Neural cell (in vitro differentiated cells): ENCODE results near the gene HACE1. TPM values are rescaled to one million over a fixed set of nuclear protein-coding genes. Genes with fewer than 3 reads are reported as not detected.

Experiments used
- H2AFZ ChIP-seq: fragments of 200-600, 300-800 bp; sonication (generic), shearing (Covaris generic); 2 replicates; pipeline ENCODE4 v1.6.0; 2014; ENCODE audit warnings: low read depth, mild to moderate bottlenecking, antibody characterized with exemption, low read length, moderate library complexity
- H3F3A ChIP-seq: fragments of 200-600 bp; shearing (Covaris generic); 2 replicates; pipeline ENCODE4 v1.6.1; 2016; ENCODE audit warnings: mild to moderate bottlenecking, moderate library complexity, mixed read lengths, antibody characterized with exemption, low read length; ENCODE audit not compliant: insufficient read depth, poor library complexity, severe bottlenecking
- H3K27ac ChIP-seq: fragments of 200-600, 300-800 bp; sonication (generic), shearing (Covaris generic); 2 replicates; pipeline ENCODE4 v1.5.1; 2014; ENCODE audit warnings: mild to moderate bottlenecking, low read length, moderate library complexity
- H3K27me3 ChIP-seq: fragments of 300-800, 200-600 bp; sonication (generic), shearing (Covaris generic); 2 replicates; pipeline ENCODE4 v1.6.0; 2014; ENCODE audit warnings: mild to moderate bottlenecking, low read depth, low read length, moderate library complexity; ENCODE audit not compliant: insufficient read depth
- H3K36me3 ChIP-seq: fragments of 300-800, 200-600 bp; sonication (generic), shearing (Covaris generic); 2 replicates; pipeline ENCODE4 v1.5.1; 2014; ENCODE audit warnings: mild to moderate bottlenecking, antibody characterized with exemption, low read length, moderate library complexity; ENCODE audit not compliant: insufficient read depth
- H3K4me2 ChIP-seq: fragments of 300-800, 200-600 bp; sonication (generic), shearing (Covaris generic); 2 replicates; pipeline ENCODE4 v1.6.0; 2014; ENCODE audit warnings: mild to moderate bottlenecking, low read length
- H3K4me3 ChIP-seq: fragments of 300-800, 200-600 bp; sonication (generic), shearing (Covaris generic); 2 replicates; pipeline ENCODE4 v1.5.1; 2014; ENCODE audit warnings: mild to moderate bottlenecking, low read length, moderate library complexity
- H3K79me2 ChIP-seq: fragments of 200-600 bp; shearing (Covaris generic); replicated peaks from 2 replicates; pipeline ENCODE4 v1.6.0; 2014; ENCODE audit warnings: mild to moderate bottlenecking, low read length, moderate library complexity; ENCODE audit not compliant: insufficient read depth
- H3K9ac ChIP-seq: fragments of 300-800, 200-600 bp; sonication (generic), shearing (Covaris generic); 2 replicates; pipeline ENCODE4 v1.6.1; 2016; ENCODE audit warnings: mild to moderate bottlenecking, low read length, mixed read lengths
- H3K9me2 ChIP-seq: fragments of 200-600 bp; shearing (Covaris generic); 2 replicates; pipeline ENCODE4 v1.6.1; 2016; ENCODE audit warnings: mild to moderate bottlenecking, low read length, mixed read lengths; ENCODE audit not compliant: insufficient read depth
- H3K9me3 ChIP-seq: fragments of 200-600, 300-800 bp; sonication (generic), shearing (Covaris generic); 2 replicates; pipeline ENCODE4 v1.6.1; 2016; ENCODE audit warnings: mild to moderate bottlenecking, mixed run types, low read length, moderate library complexity, mixed read lengths
- H4K20me1 ChIP-seq: fragments of 200-600 bp; shearing (Covaris generic); 2 replicates; pipeline ENCODE4 v1.6.1; 2016; ENCODE audit warnings: mild to moderate bottlenecking, mixed run types; ENCODE audit not compliant: insufficient read depth
- EP300 ChIP-seq: fragments of 450-650 bp; conservative IDR thresholded peaks from 2 replicates; pipeline ENCODE4 v1.6.1; 2014; ENCODE audit warnings: antibody characterized with exemption, mild to moderate bottlenecking, moderate library complexity; ENCODE audit not compliant: poor library complexity, severe bottlenecking
- EZH2 ChIP-seq: fragments of 200-600, 300-800 bp; shearing (Covaris generic), sonication (generic); IDR thresholded peaks from 2 replicates; pipeline ENCODE4 v1.6.1; 2014; ENCODE audit warnings: antibody characterized with exemption, low read length, borderline replicate concordance, mild to moderate bottlenecking; ENCODE audit not compliant: insufficient read depth, poor library complexity, severe bottlenecking
- MXI1 ChIP-seq: fragments of 450-650 bp; conservative IDR thresholded peaks from 2 replicates; pipeline ENCODE4 v1.6.1; 2014; ENCODE audit warnings: antibody characterized with exemption, mild to moderate bottlenecking; ENCODE audit not compliant: poor library complexity, severe bottlenecking
- POLR2AphosphoS5 ChIP-seq: IDR thresholded peaks from 2 replicates; pipeline ENCODE4 v1.6.1; 2012
- RAD21 ChIP-seq: fragments of 450-650 bp; conservative IDR thresholded peaks from 2 replicates; pipeline ENCODE4 v1.6.1; 2014; ENCODE audit warnings: antibody characterized with exemption, mild to moderate bottlenecking, moderate library complexity
- SMC3 ChIP-seq: fragments of 450-650 bp; conservative IDR thresholded peaks from 2 replicates; pipeline ENCODE4 v1.6.1; 2014; ENCODE audit warnings: antibody characterized with exemption, mild to moderate bottlenecking, moderate library complexity; ENCODE audit not compliant: poor library complexity
- TAF1 ChIP-seq: IDR thresholded peaks from 2 replicates; pipeline ENCODE4 v1.6.1; 2012; ENCODE audit warnings: low read depth
- polyA plus RNA-seq: library from polyadenylated mRNA; depleted of rRNA; stranded (reverse); fragments of >200 nt; gene quantifications from 2 replicates; pipeline ENCODE4 v1.2.3, GENCODE V29; 2014
- TF ChIP-seq, protein P1 (sequence below): fragments of 450-650 bp; IDR thresholded peaks from 2 replicates; pipeline ENCODE4 v1.5.1; 2014; ENCODE audit warnings: antibody characterized with exemption, mild to moderate bottlenecking, moderate library complexity; ENCODE audit not compliant: poor library complexity, severe bottlenecking
- TF ChIP-seq, protein P2 (sequence below): IDR thresholded peaks from 2 replicates; pipeline ENCODE4 v1.6.1; 2012; ENCODE audit warnings: borderline replicate concordance

HACE1 gene
- polyA plus RNA-seq, 1 donor from 2014 or later = 70.6 TPM

DNA sequence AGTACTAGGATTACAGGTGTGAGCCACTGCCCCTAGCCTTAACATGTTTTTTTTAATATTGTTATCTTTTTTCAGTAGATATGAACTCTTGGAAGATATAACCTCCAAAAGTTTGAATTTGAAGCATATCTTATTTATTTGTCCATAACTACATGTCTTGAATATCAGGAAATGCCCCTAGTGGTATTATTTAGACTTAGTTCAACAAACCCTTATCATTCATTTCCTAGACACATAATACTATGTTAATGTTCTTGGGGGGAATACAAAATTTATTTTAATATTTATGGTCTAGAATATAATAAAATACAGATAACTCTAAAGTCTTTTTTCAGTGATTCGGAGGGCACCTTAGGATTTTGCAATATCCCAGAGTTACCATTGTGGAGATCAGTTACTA is 160.7 kb downstream of the HACE1 start:
- Histone ChIP-seq H3K9me3 (no peaks in the 10 kb centered on the region), H3K27me3 (no peaks in the 10 kb centered on the region), H3K4me2 (no peak overlapping the region)

DNA sequence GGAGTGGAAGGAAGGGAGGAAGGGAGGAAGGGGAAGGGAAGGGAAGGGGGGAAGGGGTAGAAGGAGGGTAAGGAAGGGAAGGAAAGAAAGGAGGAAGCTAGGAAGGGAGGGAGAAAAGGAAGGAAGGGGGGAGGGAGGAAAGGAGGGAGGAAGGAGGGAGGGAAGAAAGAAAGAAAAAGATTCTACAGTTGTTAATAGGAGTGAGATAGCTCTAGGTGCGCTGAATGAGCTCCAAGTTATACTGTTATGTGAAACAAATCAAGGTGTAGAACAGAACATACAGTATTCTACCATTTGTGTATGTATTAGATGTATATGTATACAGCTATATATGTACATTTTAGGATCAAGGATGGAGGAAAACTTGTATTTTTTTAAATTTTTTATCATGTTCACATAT is 167.7 kb downstream of the HACE1 start:
- no peaks in the 10 kb centered on the region for H3K27me3 ChIP-seq
- no peak overlapping the region for H3K9ac ChIP-seq
- no peaks in the 10 kb centered on the region for H3K9me2 ChIP-seq
- no peaks in the 10 kb centered on the region for H3K36me3 ChIP-seq
- H2AFZ ChIP-seq = no peak overlapping the region
- H4K20me1 ChIP-seq = no peaks in the 10 kb centered on the region
- no peaks in the 10 kb centered on the region for H3K9me3 ChIP-seq
- no peak overlapping the region for H3K27ac ChIP-seq
- H3K4me2 ChIP-seq = no peak overlapping the region
- H3K4me3 ChIP-seq = no peak overlapping the region
- no peaks in the 10 kb centered on the region for H3K79me2 ChIP-seq
- TF ChIP-seq, protein P1, sequence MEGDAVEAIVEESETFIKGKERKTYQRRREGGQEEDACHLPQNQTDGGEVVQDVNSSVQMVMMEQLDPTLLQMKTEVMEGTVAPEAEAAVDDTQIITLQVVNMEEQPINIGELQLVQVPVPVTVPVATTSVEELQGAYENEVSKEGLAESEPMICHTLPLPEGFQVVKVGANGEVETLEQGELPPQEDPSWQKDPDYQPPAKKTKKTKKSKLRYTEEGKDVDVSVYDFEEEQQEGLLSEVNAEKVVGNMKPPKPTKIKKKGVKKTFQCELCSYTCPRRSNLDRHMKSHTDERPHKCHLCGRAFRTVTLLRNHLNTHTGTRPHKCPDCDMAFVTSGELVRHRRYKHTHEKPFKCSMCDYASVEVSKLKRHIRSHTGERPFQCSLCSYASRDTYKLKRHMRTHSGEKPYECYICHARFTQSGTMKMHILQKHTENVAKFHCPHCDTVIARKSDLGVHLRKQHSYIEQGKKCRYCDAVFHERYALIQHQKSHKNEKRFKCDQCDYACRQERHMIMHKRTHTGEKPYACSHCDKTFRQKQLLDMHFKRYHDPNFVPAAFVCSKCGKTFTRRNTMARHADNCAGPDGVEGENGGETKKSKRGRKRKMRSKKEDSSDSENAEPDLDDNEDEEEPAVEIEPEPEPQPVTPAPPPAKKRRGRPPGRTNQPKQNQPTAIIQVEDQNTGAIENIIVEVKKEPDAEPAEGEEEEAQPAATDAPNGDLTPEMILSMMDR = no peak
- TF ChIP-seq EP300 (no peak), POLR2AphosphoS5 (no peak), EZH2 (no peak), SMC3 (no peak), RAD21 (no peak), TAF1 (no peak), MXI1 (no peak)
- TF ChIP-seq, protein P2, sequence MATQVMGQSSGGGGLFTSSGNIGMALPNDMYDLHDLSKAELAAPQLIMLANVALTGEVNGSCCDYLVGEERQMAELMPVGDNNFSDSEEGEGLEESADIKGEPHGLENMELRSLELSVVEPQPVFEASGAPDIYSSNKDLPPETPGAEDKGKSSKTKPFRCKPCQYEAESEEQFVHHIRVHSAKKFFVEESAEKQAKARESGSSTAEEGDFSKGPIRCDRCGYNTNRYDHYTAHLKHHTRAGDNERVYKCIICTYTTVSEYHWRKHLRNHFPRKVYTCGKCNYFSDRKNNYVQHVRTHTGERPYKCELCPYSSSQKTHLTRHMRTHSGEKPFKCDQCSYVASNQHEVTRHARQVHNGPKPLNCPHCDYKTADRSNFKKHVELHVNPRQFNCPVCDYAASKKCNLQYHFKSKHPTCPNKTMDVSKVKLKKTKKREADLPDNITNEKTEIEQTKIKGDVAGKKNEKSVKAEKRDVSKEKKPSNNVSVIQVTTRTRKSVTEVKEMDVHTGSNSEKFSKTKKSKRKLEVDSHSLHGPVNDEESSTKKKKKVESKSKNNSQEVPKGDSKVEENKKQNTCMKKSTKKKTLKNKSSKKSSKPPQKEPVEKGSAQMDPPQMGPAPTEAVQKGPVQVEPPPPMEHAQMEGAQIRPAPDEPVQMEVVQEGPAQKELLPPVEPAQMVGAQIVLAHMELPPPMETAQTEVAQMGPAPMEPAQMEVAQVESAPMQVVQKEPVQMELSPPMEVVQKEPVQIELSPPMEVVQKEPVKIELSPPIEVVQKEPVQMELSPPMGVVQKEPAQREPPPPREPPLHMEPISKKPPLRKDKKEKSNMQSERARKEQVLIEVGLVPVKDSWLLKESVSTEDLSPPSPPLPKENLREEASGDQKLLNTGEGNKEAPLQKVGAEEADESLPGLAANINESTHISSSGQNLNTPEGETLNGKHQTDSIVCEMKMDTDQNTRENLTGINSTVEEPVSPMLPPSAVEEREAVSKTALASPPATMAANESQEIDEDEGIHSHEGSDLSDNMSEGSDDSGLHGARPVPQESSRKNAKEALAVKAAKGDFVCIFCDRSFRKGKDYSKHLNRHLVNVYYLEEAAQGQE = no peak
- H3F3A ChIP-seq = no peaks in the 10 kb centered on the region

More for the DNA sequence above, 160.7 kb downstream of the HACE1 start:
- Histone ChIP-seq H3F3A (no peaks in the 10 kb centered on the region), H3K36me3 (no peaks in the 10 kb centered on the region), H3K9ac (no peak overlapping the region), H4K20me1 (no peaks in the 10 kb centered on the region), H3K79me2 (no peaks in the 10 kb centered on the region), H3K4me3 (no peak overlapping the region), H3K9me2 (no peaks in the 10 kb centered on the region), H3K27ac (no peak overlapping the region), H2AFZ (no peak overlapping the region)
- TF ChIP-seq EP300 (no peak), RAD21 (no peak)
